GM23338 (cell line): ENCODE data around the gene TENM4. TPM values are rescaled to one million over a fixed set of nuclear protein-coding genes. Genes with fewer than 3 reads are reported as not detected.

ENCODE experiments used
- ATAC-seq: fragments of 200-7000 bp; cut with Tn5 transposase; 3 replicates; pipeline ENCODE4 v1.9.1; 2020
- DNase-seq: peaks from one replicate; pipeline ENCODE4 v3.0.0-alpha.2; 2015; ENCODE audit warnings: low spot score
- H2AFZ ChIP-seq: fragments of 200-600 bp; sonication (generic); 2 replicates; pipeline ENCODE4 v1.8.0; 2016; ENCODE audit warnings: antibody characterized with exemption, mild to moderate bottlenecking, moderate library complexity
- H3F3A ChIP-seq: fragments of 200-600 bp; sonication (generic); replicated peaks from 2 replicates; pipeline ENCODE4 v1.8.0; 2017; ENCODE audit warnings: antibody characterized with exemption, mixed run types, low read depth
- H3K27ac ChIP-seq: fragments of 200-600 bp; sonication (generic); 2 replicates; pipeline ENCODE4 v1.6.1; 2016; ENCODE audit warnings: low read depth
- H3K27me3 ChIP-seq: fragments of 200-600 bp; sonication (generic); 2 replicates; pipeline ENCODE4 v1.8.0; 2016; ENCODE audit warnings: mild to moderate bottlenecking, mixed run types, moderate library complexity; ENCODE audit not compliant: insufficient read depth
- H3K36me3 ChIP-seq: fragments of 200-600 bp; sonication (generic); 2 replicates; pipeline ENCODE4 v1.8.0; 2016; ENCODE audit warnings: mild to moderate bottlenecking; ENCODE audit not compliant: insufficient read depth
- H3K4me1 ChIP-seq: fragments of 200-600 bp; sonication (generic); 2 replicates; pipeline ENCODE4 v1.8.0; 2016; ENCODE audit warnings: mild to moderate bottlenecking, moderate library complexity; ENCODE audit not compliant: insufficient read depth
- H3K4me2 ChIP-seq: fragments of 200-600 bp; sonication (generic); 2 replicates; pipeline ENCODE4 v1.7.1; 2017; ENCODE audit warnings: mixed run types
- H3K4me3 ChIP-seq: fragments of 200-600 bp; sonication (generic); 2 replicates; pipeline ENCODE4 v1.6.1; 2016; ENCODE audit warnings: mixed run types
- H3K79me2 ChIP-seq: fragments of 200-600 bp; sonication (generic); replicated peaks from 2 replicates; pipeline ENCODE4 v1.8.0; 2017; ENCODE audit warnings: mild to moderate bottlenecking; ENCODE audit not compliant: insufficient read depth
- H3K9me2 ChIP-seq: fragments of 200-600 bp; sonication (generic); 2 replicates; pipeline ENCODE4 v1.8.0; 2017; ENCODE audit not compliant: insufficient read depth
- H4K20me1 ChIP-seq: fragments of 200-600 bp; sonication (generic); replicated peaks from 2 replicates; pipeline ENCODE4 v1.8.0; 2017; ENCODE audit warnings: mild to moderate bottlenecking; ENCODE audit not compliant: insufficient read depth
- H3K27ac Mint-ChIP-seq: 2 replicates; pipeline ENCODE4 v1.8.0; 2020; ENCODE audit warnings: inconsistent platforms, mild to moderate bottlenecking, moderate library complexity, mixed read lengths
- H3K27me3 Mint-ChIP-seq: 3 replicates; pipeline ENCODE4 v1.8.0; 2022; ENCODE audit warnings: low read depth, mild to moderate bottlenecking, moderate library complexity, mixed read lengths, inconsistent platforms; ENCODE audit not compliant: insufficient read depth, poor library complexity
- H3K36me3 Mint-ChIP-seq: 3 replicates; pipeline ENCODE4 v1.8.0; 2021; ENCODE audit warnings: low read depth, mild to moderate bottlenecking, inconsistent platforms, moderate library complexity, mixed read lengths
- H3K4me1 Mint-ChIP-seq: 3 replicates; pipeline ENCODE4 v1.8.0; 2020; ENCODE audit warnings: mild to moderate bottlenecking, inconsistent platforms, mixed read lengths
- H3K4me3 Mint-ChIP-seq: 3 replicates; pipeline ENCODE4 v1.8.0; 2021; ENCODE audit warnings: moderate library complexity, mild to moderate bottlenecking, inconsistent platforms, mixed read lengths
- H3K9me3 Mint-ChIP-seq: 3 replicates; pipeline ENCODE4 v1.8.0; 2020; ENCODE audit warnings: moderate library complexity, mild to moderate bottlenecking, inconsistent platforms, mixed read lengths
- NANOG ChIP-seq: IDR thresholded peaks from 2 replicates; pipeline ENCODE4 v1.6.1; 2016; ENCODE audit warnings: antibody characterized with exemption, borderline replicate concordance
- POLR2AphosphoS5 ChIP-seq: IDR thresholded peaks from 2 replicates; pipeline ENCODE4 v1.6.1; 2016; ENCODE audit warnings: antibody characterized with exemption, low read depth
- polyA plus RNA-seq: library from polyadenylated mRNA; unstranded; fragments of >200 nt; fragmentation: Nextera tagmentation; extraction: Ambion mirVana; gene quantifications from 2 replicates; pipeline ENCODE4 v1.2.1, GENCODE V29; 2016
- total RNA-seq: library from RNA; depleted of rRNA; stranded (reverse); fragments of >200 nt; shearing (Covaris generic); gene quantifications from 2 replicates; pipeline ENCODE4 v1.2.3, GENCODE V29; 2014
- TF ChIP-seq, protein P1 (sequence below): fragments of 250-450 bp; sonication (Bioruptor Pico); IDR thresholded peaks from 2 replicates; pipeline ENCODE4 v1.5.0; 2020; ENCODE audit warnings: mild to moderate bottlenecking, moderate library complexity
- TF ChIP-seq, protein P2 (sequence below): IDR thresholded peaks from 2 replicates; pipeline ENCODE4 v1.6.1; 2016; ENCODE audit warnings: antibody characterized with exemption
- TF ChIP-seq, protein P3 (sequence below): IDR thresholded peaks from one replicate; pipeline ENCODE4 v1.6.1; 2018; ENCODE audit warnings: antibody characterized with exemption; ENCODE audit not compliant: unreplicated experiment

TENM4 gene
- total and polyA plus RNA-seq, 2 experiments from 2014 or later: 7.3 TPM

DNA sequence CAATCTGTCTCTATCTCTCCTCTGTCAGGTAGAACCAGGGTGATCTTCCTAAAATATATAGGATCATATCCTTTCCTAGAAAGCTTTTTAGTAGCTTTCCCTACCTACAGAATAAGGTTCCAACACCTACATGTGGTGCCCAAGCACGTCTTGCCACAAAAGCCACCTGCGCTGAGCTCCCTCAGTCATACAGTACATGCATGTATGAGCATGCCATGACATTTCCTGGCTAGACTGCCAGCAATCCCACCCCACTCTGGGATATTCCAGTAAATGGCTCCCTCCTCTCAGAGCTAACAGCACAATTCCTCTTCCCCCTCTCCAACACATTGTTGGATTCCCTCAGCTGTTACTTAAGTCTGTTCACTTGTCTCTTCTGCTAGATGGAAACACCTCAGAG lies 398.0 kb downstream of the TENM4 start:
- TF ChIP-seq NANOG (no peak), POLR2AphosphoS5 (no peak)
- TF ChIP-seq, protein P1, sequence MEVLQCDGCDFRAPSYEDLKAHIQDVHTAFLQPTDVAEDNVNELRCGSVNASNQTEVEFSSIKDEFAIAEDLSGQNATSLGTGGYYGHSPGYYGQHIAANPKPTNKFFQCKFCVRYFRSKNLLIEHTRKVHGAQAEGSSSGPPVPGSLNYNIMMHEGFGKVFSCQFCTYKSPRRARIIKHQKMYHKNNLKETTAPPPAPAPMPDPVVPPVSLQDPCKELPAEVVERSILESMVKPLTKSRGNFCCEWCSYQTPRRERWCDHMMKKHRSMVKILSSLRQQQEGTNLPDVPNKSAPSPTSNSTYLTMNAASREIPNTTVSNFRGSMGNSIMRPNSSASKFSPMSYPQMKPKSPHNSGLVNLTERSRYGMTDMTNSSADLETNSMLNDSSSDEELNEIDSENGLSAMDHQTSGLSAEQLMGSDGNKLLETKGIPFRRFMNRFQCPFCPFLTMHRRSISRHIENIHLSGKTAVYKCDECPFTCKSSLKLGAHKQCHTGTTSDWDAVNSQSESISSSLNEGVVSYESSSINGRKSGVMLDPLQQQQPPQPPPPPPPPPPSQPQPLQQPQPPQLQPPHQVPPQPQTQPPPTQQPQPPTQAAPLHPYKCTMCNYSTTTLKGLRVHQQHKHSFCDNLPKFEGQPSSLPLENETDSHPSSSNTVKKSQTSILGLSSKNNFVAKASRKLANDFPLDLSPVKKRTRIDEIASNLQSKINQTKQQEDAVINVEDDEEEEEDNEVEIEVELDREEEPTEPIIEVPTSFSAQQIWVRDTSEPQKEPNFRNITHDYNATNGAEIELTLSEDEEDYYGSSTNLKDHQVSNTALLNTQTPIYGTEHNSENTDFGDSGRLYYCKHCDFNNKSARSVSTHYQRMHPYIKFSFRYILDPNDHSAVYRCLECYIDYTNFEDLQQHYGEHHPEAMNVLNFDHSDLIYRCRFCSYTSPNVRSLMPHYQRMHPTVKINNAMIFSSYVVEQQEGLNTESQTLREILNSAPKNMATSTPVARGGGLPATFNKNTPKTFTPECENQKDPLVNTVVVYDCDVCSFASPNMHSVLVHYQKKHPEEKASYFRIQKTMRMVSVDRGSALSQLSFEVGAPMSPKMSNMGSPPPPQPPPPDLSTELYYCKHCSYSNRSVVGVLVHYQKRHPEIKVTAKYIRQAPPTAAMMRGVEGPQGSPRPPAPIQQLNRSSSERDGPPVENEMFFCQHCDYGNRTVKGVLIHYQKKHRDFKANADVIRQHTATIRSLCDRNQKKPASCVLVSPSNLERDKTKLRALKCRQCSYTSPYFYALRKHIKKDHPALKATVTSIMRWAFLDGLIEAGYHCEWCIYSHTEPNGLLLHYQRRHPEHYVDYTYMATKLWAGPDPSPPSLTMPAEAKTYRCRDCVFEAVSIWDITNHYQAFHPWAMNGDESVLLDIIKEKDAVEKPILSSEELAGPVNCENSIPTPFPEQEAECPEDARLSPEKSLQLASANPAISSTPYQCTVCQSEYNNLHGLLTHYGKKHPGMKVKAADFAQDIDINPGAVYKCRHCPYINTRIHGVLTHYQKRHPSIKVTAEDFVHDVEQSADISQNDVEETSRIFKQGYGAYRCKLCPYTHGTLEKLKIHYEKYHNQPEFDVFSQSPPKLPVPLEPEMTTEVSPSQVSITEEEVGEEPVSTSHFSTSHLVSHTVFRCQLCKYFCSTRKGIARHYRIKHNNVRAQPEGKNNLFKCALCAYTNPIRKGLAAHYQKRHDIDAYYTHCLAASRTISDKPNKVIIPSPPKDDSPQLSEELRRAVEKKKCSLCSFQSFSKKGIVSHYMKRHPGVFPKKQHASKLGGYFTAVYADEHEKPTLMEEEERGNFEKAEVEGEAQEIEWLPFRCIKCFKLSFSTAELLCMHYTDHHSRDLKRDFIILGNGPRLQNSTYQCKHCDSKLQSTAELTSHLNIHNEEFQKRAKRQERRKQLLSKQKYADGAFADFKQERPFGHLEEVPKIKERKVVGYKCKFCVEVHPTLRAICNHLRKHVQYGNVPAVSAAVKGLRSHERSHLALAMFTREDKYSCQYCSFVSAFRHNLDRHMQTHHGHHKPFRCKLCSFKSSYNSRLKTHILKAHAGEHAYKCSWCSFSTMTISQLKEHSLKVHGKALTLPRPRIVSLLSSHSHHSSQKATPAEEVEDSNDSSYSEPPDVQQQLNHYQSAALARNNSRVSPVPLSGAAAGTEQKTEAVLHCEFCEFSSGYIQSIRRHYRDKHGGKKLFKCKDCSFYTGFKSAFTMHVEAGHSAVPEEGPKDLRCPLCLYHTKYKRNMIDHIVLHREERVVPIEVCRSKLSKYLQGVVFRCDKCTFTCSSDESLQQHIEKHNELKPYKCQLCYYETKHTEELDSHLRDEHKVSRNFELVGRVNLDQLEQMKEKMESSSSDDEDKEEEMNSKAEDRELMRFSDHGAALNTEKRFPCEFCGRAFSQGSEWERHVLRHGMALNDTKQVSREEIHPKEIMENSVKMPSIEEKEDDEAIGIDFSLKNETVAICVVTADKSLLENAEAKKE (CRISPR knock-in tag): no peak
- TF ChIP-seq, protein P2, sequence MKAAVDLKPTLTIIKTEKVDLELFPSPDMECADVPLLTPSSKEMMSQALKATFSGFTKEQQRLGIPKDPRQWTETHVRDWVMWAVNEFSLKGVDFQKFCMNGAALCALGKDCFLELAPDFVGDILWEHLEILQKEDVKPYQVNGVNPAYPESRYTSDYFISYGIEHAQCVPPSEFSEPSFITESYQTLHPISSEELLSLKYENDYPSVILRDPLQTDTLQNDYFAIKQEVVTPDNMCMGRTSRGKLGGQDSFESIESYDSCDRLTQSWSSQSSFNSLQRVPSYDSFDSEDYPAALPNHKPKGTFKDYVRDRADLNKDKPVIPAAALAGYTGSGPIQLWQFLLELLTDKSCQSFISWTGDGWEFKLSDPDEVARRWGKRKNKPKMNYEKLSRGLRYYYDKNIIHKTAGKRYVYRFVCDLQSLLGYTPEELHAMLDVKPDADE: no peak
- TF ChIP-seq, protein P3, sequence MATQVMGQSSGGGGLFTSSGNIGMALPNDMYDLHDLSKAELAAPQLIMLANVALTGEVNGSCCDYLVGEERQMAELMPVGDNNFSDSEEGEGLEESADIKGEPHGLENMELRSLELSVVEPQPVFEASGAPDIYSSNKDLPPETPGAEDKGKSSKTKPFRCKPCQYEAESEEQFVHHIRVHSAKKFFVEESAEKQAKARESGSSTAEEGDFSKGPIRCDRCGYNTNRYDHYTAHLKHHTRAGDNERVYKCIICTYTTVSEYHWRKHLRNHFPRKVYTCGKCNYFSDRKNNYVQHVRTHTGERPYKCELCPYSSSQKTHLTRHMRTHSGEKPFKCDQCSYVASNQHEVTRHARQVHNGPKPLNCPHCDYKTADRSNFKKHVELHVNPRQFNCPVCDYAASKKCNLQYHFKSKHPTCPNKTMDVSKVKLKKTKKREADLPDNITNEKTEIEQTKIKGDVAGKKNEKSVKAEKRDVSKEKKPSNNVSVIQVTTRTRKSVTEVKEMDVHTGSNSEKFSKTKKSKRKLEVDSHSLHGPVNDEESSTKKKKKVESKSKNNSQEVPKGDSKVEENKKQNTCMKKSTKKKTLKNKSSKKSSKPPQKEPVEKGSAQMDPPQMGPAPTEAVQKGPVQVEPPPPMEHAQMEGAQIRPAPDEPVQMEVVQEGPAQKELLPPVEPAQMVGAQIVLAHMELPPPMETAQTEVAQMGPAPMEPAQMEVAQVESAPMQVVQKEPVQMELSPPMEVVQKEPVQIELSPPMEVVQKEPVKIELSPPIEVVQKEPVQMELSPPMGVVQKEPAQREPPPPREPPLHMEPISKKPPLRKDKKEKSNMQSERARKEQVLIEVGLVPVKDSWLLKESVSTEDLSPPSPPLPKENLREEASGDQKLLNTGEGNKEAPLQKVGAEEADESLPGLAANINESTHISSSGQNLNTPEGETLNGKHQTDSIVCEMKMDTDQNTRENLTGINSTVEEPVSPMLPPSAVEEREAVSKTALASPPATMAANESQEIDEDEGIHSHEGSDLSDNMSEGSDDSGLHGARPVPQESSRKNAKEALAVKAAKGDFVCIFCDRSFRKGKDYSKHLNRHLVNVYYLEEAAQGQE: no peak
- H3K27me3 Mint-ChIP-seq: peaks cover 4% of the 10 kb centered on the region
- H3K27ac Mint-ChIP-seq: no peak overlapping the region
- Histone ChIP-seq H3K79me2 (no peaks in the 10 kb centered on the region), H3K4me3 (no peak overlapping the region), H3F3A (no peaks in the 10 kb centered on the region), H4K20me1 (no peaks in the 10 kb centered on the region), H3K36me3 (no peaks in the 10 kb centered on the region), H3K4me1 (no peaks in the 10 kb centered on the region), H3K9me2 (peaks cover 3% of the 10 kb centered on the region; the same call in 1 of the 2 replicates), H3K27me3 (no peaks in the 10 kb centered on the region), H3K27ac (no peak overlapping the region), H2AFZ (no peak overlapping the region), H3K4me2 (no peak overlapping the region)
- no peaks in the 10 kb centered on the region for H3K36me3 Mint-ChIP-seq
- H3K4me1 Mint-ChIP-seq: peaks cover 15% of the 10 kb centered on the region
- no peak for DNase-seq
- ATAC-seq: no peak
- H3K4me3 Mint-ChIP-seq: no peak overlapping the region
- H3K9me3 Mint-ChIP-seq: no peaks in the 10 kb centered on the region
